Mucosa of descending colon (tissue), 3 donors: ENCODE measurements around the gene CHD6. TPM values are rescaled to one million over a fixed set of nuclear protein-coding genes. Genes with fewer than 3 reads are reported as not detected.
A peak's percentile ranks its signal among the peaks of the same experiment; 100 is the strongest.

Experiments used
- ATAC-seq: fragments of 200-7000 bp; cut with Tn5 transposase; one replicate; pipeline ENCODE4 v1.9.1; 2020; ENCODE audit warnings: mild to moderate bottlenecking, moderate library complexity
- DNase-seq, 3 donors: peaks; one replicate each; pipeline ENCODE4 v3.0.0-alpha.2; 2020
- H3K36me3 ChIP-seq: fragments of 200-600 bp; one replicate; pipeline ENCODE4 v1.8.0; 2021; ENCODE audit warnings: low read depth, mild to moderate bottlenecking
- H3K4me1 ChIP-seq: fragments of 200-600 bp; one replicate; pipeline ENCODE4 v1.8.0; 2021; ENCODE audit warnings: low read depth, mild to moderate bottlenecking
- H3K4me3 ChIP-seq: fragments of 200-600 bp; one replicate; pipeline ENCODE4 v1.8.0; 2021; ENCODE audit warnings: mild to moderate bottlenecking
- H3K9me3 ChIP-seq: fragments of 200-600 bp; one replicate; pipeline ENCODE4 v1.8.0; 2021; ENCODE audit warnings: mild to moderate bottlenecking
- CTCF ChIP-seq: fragments of 200-600 bp; IDR thresholded peaks from one replicate; pipeline ENCODE4 v1.8.0; 2022; ENCODE audit warnings: antibody characterized with exemption, mild to moderate bottlenecking
- intact Hi-C, 2 donors: fragments of 100-400 bp; cut with DNase I in 1 of 2; cut with micrococcal nuclease in 1 of 2; formaldehyde crosslinking; loops; one replicate each; pipeline versions ENCODE4 v1.11.0 to v1.11.1; 2022; cut with DNase I, micrococcal nuclease
- total RNA-seq, 3 donors: library from RNA; stranded (reverse); fragmentation: NEBNext Ultra II Directional in 2 of 3; extraction: Animal tissue kit (Norgen Biotek cat#: 25700) in 2 of 3; gene quantifications; one replicate each; pipeline versions ENCODE4 v1.2.1 to v1.2.4, GENCODE V29; 2021 to 2023
- donor health status: DM: no; HTN: no; CAD: no; lungs with moderate emphysema.
- donor health status: DM: no; HTN: no; CAD: no.
- donor health status: DM: no; HTN: yes; CAD: no.

The CHD6 gene
- total RNA-seq, 3 donors from 2014 or later = 33.8 to 53.6 (median 43.8) TPM

GRCh38 chr20:41406896-41407444 is 211.2 kb downstream of the CHD6 start:
- no peak overlapping the region for H3K4me3 ChIP-seq
- ATAC-seq (no peak), DNase-seq (no peak)
- intact Hi-C loops = no loop called here
- no peak for TF ChIP-seq CTCF
- peaks cover 5% of the 10 kb centered on the region for H3K4me1 ChIP-seq
- H3K36me3 ChIP-seq = peaks cover 7% of the 10 kb centered on the region
- H3K9me3 ChIP-seq = no peaks in the 10 kb centered on the region

GRCh38 chr20:41406353-41406752 is 211.8 kb downstream of the CHD6 start:
- Histone ChIP-seq H3K36me3 (peaks cover 7% of the 10 kb centered on the region), H3K9me3 (no peaks in the 10 kb centered on the region), H3K4me1 (peaks cover 5% of the 10 kb centered on the region), H3K4me3 (no peak overlapping the region)
- intact Hi-C loops = no loop called here
- no peak for DNase-seq
- no peak for TF ChIP-seq CTCF
- ATAC-seq = no peak

- no peak overlapping the region for H3K4me3 ChIP-seq
- H3K9me3 ChIP-seq = no peaks in the 10 kb centered on the region
- ATAC-seq (no peak), DNase-seq (no peak)
- TF ChIP-seq CTCF = no peak
- peaks cover 7% of the 10 kb centered on the region for H3K36me3 ChIP-seq
- peaks cover 5% of the 10 kb centered on the region for H3K4me1 ChIP-seq
- intact Hi-C loops = no loop called here
These were observed 212.7 kb downstream of the CHD6 start for GRCh38 chr20:41405436-41405835.

DNA sequence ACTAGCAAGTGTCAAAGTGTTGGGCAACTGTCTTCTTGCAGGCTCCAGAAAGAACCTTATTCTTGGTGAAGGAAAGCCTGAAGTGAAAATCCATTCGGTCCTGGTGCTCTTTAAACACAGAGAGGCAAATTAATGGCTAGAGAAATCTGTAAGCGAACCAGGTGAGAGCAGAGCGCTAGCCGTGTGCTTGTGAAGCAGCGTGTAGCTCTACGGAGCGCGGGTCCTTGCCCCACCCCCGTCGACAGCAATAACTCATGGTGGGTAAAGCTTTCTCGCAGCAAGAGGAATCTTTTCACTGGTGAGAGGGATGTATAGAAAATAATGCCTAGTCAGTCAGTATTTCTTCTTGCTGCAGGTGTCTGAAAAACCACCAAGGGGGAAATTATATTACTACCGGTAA is 214.6 kb downstream of the CHD6 start:
- no peaks in the 10 kb centered on the region for H3K9me3 ChIP-seq
- no peak overlapping the region for H3K4me3 ChIP-seq
- TF ChIP-seq CTCF = no peak
- peaks cover 7% of the 10 kb centered on the region for H3K36me3 ChIP-seq
- intact Hi-C loops = no loop called here
- DNase-seq (no peak), ATAC-seq (no peak)
- peaks cover 2% of the 10 kb centered on the region for H3K4me1 ChIP-seq

- Histone ChIP-seq H3K36me3 (peaks cover 3% of the 10 kb centered on the region), H3K9me3 (no peaks in the 10 kb centered on the region)
These were observed 219.8 kb downstream of the CHD6 start for GRCh38 chr20:41398408-41398807.

More at GRCh38 chr20:41398408-41398807, 219.8 kb downstream of the CHD6 start:
- peak in 1 of 3 donors; percentile 62 for DNase-seq
- TF ChIP-seq CTCF = no peak
- no peaks in the 10 kb centered on the region for H3K4me1 ChIP-seq
- H3K4me3 ChIP-seq = no peak overlapping the region
- ATAC-seq = peak; percentile 53
- intact Hi-C loops = no loop called here
